Measurements from ENCODE around the gene KDM4B. TPM values are rescaled to one million over a fixed set of nuclear protein-coding genes. Genes with fewer than 3 reads are reported as not detected.

The KDM4B gene
- total and polyA plus RNA-seq, 2 donors (not counting 1 experiment from before 2014, with no cell fraction given), result 75.5 to 205 TPM

- peaks cover 0 to 95% of the 10 kb centered on the region in 2 experiments for H3K36me3 ChIP-seq (replicated peaks in 1 of 2; ENCODE audit: control extremely low read depth in 1 of 2, control insufficient read depth in 1 of 2, extremely low read depth in 1 of 2, insufficient read depth in 2 of 2, low read length in 1 of 2)
- peaks cover 62 to 94% of the 10 kb centered on the region in 2 donors for H3K4me1 ChIP-seq (ENCODE audit: control insufficient read depth in 2 of 2, insufficient read depth in 2 of 2, low read length in 2 of 2)
- Mint-ChIP-seq H3K9me3 (ENCODE audit: insufficient read depth) (no peaks in the 10 kb centered on the region), H3K4me1 (peaks cover 68% of the 10 kb centered on the region), H3K27ac (peak overlapping the region; percentile 97), H3K4me3 (peak overlapping the region; percentile 85), H3K27me3 (no peaks in the 10 kb centered on the region)
- H3K4me2 ChIP-seq (replicated peaks; ENCODE audit: low read depth, low read length, poor library complexity, severe bottlenecking), result peak overlapping the region; percentile 73
- WGBS (ENCODE audit: insufficient coverage), result 54% methylated on average over 18 of the region's 21 CpGs
- ATAC-seq (ENCODE audit: low read depth) (no peak), DNase-seq (peak; percentile 35)
- H3K27me3 ChIP-seq (replicated peaks in 1 of 4; ENCODE audit: control extremely low read depth in 1 of 4, control insufficient read depth in 3 of 4, insufficient read depth in 4 of 4, low read length in 3 of 4), result no peaks in the 10 kb centered on the region
- ChIA-PET CTCF (interaction anchor here (0.7 to 4.5 kb wide), 8 partner anchors 9 to 330 kb away, joined by 3 to 47 read pairs (median 4); no protein-coding TSS in a partner anchor), POLR2A (interaction anchor here (0.6 to 2.0 kb wide), 5 partner anchors 9 to 45 kb away, joined by 3 to 10 read pairs (median 4); no protein-coding TSS in a partner anchor)
- H3K4me3 ChIP-seq (ENCODE audit: control extremely low read depth in 1 of 5, extremely low read depth in 1 of 5, insufficient read depth in 1 of 5, low read depth in 2 of 5, low read length in 4 of 5), result peak overlapping the region in 4 of 5 experiments; percentile 1 to 40 (median 20)
- peak overlapping the region; percentile 37 for H3K9ac ChIP-seq (ENCODE audit: low read length)
- no peak for TF ChIP-seq EZH2 (IDR thresholded peaks at IDR 0.05; ENCODE audit: borderline replicate concordance, insufficient read depth, low read depth, low read length, poor library complexity, severe bottlenecking)
- TF ChIP-seq, protein P1, sequence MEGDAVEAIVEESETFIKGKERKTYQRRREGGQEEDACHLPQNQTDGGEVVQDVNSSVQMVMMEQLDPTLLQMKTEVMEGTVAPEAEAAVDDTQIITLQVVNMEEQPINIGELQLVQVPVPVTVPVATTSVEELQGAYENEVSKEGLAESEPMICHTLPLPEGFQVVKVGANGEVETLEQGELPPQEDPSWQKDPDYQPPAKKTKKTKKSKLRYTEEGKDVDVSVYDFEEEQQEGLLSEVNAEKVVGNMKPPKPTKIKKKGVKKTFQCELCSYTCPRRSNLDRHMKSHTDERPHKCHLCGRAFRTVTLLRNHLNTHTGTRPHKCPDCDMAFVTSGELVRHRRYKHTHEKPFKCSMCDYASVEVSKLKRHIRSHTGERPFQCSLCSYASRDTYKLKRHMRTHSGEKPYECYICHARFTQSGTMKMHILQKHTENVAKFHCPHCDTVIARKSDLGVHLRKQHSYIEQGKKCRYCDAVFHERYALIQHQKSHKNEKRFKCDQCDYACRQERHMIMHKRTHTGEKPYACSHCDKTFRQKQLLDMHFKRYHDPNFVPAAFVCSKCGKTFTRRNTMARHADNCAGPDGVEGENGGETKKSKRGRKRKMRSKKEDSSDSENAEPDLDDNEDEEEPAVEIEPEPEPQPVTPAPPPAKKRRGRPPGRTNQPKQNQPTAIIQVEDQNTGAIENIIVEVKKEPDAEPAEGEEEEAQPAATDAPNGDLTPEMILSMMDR (IDR thresholded peaks at IDR 0.05), result no peak
- intact Hi-C loops (cut with micrococcal nuclease), result loop anchor here (1.0 to 10.0 kb wide), 2 partner anchors 9 to 485 kb away; partner anchors contain the start of genes SAFB and SAFB2
- peak overlapping the region; percentile 59 to 63 for H3K27ac ChIP-seq (ENCODE audit: low read length in 2 of 2)
- H3K79me2 ChIP-seq (ENCODE audit: control insufficient read depth, insufficient read depth, low read length), result peaks cover 91% of the 10 kb centered on the region
- H4K20me1 ChIP-seq (ENCODE audit: control insufficient read depth, insufficient read depth, low read length, poor library complexity, severe bottlenecking), result peaks cover 98% of the 10 kb centered on the region
- no peak overlapping the region for H2AFZ ChIP-seq (ENCODE audit: insufficient read depth, low read depth, low read length, poor library complexity, severe bottlenecking)
- H3K9me3 ChIP-seq (ENCODE audit: control extremely low read depth in 1 of 3, control insufficient read depth in 2 of 3, insufficient read depth in 1 of 3, low read length in 2 of 3), result no peaks in the 10 kb centered on the region
Measured at GRCh38 chr19:5139583-5140325, 170.8 kb downstream of the KDM4B start.

All from B cell (primary cell).